Measurements from ENCODE around the gene ZNF19. TPM values are rescaled to one million over a fixed set of nuclear protein-coding genes. Genes with fewer than 3 reads are reported as not detected.
A peak's percentile ranks its signal among the peaks of the same experiment; 100 is the strongest.

The ZNF19 gene
- polyA plus RNA-seq, 10 donors, result 1.7 to 3.5 (median 2.5) TPM

- DNase-seq, result no peak
Measured at GRCh38 chr16:71442051-71442440, 47.1 kb downstream of the ZNF19 start, which contains the start of gene TLE7. TLE7 (minus strand) TSS chr16:71442054; CDS start chr16:71433324, 8,730 bp downstream.

DNA sequence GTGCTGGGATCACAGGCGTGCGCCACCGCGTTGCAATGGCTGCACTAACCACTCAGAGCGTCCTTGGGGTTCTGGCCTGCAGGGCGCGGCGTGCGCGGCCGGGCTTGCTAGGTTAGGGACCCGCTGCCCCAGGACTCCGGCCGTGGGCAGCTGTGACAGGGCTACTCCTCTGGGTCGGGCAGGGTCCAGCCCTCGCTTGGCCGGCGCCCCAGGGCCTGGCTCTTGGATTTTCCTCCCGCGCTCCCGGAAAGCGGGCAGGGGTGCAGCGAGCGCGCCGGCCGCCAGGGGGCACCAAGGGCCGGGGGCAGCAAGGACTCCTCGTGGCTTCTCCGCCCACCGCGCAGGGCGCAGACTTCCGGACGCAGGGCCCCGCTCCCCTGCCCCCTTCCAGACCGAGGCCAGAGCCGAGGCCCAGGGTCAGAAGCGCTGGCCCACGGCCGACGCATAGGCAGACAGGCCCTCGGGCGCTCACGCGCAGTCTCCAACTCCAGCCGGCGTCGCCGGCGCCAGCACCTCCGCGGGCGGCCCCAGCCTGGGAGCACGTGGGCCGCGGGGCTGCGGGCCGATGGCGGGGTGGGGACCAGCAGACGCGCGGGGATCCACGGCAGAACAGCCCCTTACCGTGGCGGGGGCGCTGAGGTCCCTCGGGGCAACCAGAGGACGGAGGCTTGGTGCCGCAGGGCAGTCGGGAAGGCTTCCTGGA lies 47.6 kb downstream of the ZNF19 start:
- DNase-seq, result no peak

GRCh38 chr16:71440669-71441347 lies 48.3 kb downstream of the ZNF19 start:
- DNase-seq, result no peak

GRCh38 chr16:71439523-71439922 lies 49.6 kb downstream of the ZNF19 start:
- no peak for DNase-seq

DNA sequence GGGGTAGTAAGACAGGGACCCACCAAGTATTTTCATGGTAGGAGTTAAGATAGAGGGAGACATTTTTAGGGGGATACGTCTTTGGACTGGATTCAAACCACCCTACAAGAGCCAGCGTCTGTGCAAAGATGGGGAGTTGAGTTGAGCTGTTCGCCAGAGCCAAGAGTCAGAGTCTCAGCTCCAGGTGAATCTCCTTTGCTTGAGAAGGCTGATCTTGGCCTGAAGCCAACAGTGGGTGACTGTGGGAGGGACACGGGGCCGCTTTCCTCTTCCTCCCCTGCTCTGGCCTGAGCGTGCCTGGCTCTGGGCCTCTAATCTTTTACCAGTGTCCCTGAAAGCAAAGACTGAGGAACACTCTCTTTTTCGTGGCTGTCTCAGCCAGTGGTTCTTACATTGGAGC lies 52.7 kb downstream of the ZNF19 start:
- DNase-seq, result no peak

- DNase-seq, result no peak
Measured at GRCh38 chr16:71432906-71433305, 56.2 kb downstream of the ZNF19 start.

DNA sequence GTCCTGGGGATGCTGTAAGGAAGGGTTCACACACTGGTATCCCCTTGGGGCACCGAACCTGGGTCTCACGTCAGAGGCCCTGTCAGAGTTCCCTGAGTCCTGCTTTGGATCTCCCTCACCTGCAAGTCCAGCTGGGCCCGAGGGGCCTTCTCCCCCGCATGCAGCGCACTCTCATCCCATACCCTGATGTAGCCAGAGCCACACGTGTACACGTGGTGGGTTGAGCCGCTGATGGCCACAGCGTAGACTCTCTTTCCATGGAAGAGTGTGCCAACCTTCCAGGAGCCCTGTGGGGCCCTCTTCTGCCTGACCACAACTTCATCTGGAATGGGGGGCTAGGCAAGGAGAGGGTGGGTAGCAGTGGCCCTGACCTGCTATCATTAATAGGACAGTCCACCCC lies 57.1 kb downstream of the ZNF19 start:
- no peak for DNase-seq

DNA sequence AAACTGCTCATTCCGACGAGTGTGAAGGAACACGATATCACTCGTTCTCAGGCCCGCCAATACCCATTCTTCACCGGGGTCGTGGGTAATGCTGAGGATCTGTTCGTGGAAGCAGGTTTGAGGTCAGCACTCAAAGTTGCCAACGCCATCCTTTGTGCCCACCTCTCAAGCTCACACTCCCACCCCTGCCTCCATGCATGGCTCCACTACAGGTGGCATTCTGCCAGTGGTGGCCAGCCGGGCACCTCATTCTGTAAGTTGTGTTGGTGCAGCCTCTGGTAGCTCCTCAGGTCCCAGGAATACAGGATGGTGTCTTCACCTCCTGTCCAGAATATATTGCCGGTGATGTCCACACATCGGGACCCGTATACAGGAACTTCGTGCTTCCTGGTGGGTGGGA lies 57.9 kb downstream of the ZNF19 start:
- no peak for DNase-seq

- DNase-seq, result no peak
Measured at GRCh38 chr16:71430744-71431143, 58.4 kb downstream of the ZNF19 start.

- DNase-seq, result no peak
Measured at GRCh38 chr16:71429581-71429980, 59.5 kb downstream of the ZNF19 start.

GRCh38 chr16:71428883-71429282 lies 60.2 kb downstream of the ZNF19 start:
- DNase-seq, result no peak

DNA sequence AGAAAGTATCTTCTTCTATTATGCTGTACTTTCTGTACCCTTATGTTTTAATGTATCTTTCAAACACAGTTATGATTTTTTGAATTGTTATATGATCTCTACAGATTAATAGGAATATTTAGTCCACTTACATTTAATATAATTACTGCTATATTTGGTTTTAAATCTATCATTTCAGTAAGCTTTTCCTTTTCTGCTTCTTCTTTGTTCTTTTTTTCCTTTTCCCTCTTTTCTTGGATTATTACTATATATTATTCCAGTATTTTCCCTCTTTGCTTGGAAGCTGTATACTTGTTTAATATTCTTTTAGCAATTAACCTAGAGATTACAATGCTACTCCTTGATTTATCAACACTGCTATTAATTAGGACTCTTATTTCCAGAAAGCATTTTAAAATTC lies 60.7 kb downstream of the ZNF19 start:
- DNase-seq, result no peak

GRCh38 chr16:71426880-71427615 lies 62.1 kb downstream of the ZNF19 start:
- DNase-seq, result no peak

DNA sequence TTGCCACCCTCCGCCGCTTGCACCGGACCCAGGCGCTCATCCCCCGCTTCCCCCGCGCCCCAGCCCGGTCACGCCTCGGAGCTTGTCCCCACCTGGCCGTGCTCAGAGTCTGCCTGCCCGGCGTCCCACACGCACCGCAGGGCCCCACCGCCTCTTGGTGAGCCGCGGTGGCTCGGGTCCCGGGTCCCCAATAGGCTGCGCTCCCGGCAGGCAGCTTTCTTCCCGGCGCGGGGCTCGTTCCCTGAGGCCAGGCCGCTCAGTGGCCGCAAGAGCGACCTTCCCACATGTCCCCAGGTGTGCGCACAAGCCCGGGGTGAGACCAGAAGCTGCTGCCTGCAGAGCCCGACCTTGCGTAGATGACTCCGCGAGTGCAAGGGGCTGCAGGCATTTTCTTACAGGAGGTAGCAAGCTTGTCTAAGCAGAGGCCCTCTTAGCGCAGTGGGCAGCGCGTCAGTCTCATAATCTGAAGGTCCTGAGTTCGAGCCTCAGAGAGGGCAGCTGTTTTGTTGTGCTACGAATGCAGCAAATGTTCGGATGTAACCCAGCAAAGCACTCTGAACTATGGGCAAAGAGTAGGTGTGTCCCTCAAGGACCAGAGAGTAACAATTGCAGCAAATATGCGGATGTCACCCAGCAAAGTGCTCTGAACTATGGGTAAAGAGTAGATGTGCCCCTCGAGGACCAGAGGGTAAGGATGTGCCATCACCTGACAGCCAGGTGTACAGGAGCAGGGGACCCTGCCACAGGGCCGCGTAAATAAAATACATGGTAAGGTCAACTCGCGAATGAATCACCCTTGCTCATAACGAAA lies 62.9 kb downstream of the ZNF19 start:
- peak in 1 of 3 donors; percentile 55 for DNase-seq

DNA sequence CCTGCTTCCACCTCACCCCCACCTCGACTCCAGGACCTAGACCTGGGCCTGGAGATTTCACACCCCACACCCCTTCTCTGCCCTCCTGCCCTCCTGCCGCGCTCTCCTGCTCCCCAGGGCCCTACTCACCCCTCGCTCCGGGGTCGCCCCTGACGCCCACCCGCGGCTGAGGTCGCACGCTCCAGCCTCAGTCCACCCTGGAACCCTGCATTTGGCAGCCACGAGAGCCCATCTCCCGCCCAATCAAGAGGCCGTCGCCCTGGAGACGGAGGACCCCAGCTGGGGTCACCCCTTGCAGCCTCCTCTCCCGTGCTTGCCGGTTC lies 63.4 kb downstream of the ZNF19 start:
- no peak for DNase-seq

DNA sequence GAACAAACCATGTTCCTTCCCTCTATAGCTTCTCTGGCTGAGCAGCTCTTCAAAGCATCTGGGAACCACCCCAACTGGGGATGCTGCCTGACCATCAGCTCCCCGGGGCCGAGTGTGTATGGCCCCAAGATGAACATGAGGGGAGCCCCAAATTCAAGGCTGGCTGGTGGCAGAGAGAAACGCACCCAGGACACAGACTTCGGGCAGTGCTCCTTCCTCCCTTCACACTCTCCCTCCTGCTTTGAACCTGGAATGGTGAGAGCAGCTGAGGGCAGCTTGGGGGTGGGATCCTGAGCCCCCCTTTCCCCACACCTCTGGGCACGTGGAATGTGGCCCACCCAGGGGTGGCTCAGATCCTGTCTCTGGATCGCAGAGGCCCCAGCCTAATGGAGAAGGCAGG lies 64.5 kb downstream of the ZNF19 start:
- DNase-seq, result no peak

DNA sequence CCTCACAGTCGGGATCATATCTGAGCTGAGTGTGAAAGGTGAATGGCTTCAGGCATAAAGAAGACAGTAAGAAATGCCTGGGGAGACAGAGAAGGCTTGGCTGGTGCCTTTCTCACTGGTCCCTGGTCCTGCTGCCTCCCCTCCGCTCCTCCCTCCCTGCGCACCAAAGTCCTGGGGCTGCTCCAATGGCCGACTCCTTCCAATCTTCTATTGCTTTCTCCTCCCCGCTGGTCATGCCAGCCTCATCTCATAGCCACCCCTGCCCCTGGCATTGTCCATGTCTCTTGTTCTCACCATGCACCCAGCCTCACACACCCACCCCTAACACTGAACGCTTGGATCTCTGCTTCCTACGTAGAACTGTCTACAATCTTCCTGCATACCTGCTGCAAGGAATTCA lies 65.3 kb downstream of the ZNF19 start:
- DNase-seq, result no peak

Other genes with a start within 250 kb of the ZNF19 start
- 10 to 100 TPM; 17.4 to 32.7 (median 23.5) TPM for gene CMTR2, start 199.9 kb downstream of the ZNF19 start, polyA plus RNA-seq (ENCODE audit: insufficient read length in 10 of 10)
- gene CALB2, start 130.6 kb downstream of the ZNF19 start, polyA plus RNA-seq (ENCODE audit: insufficient read length in 10 of 10), result 1 to 10 TPM in 6 of 10 donors, under 1 TPM in 4; 0.46 to 3.1 (median 1.1) TPM
- gene TLE7, start 47.3 kb downstream of the ZNF19 start, polyA plus RNA-seq (ENCODE audit: insufficient read length in 10 of 10), result not detected
- 10 to 100 TPM in 7 of 10 donors, 1 to 10 TPM in 3; 9.1 to 14.0 (median 10.6) TPM for gene ZNF23, start 27.1 kb downstream of the ZNF19 start, polyA plus RNA-seq (ENCODE audit: insufficient read length in 10 of 10)
- under 1 TPM in 2 of 10 donors, not detected in 8; 0.08 to 0.09 TPM for gene CHST4, start 37.1 kb upstream of the ZNF19 start, polyA plus RNA-seq (ENCODE audit: insufficient read length in 10 of 10)
- under 1 TPM in 1 of 10 donors, not detected in 9; 0.05 TPM for gene TAT, start 87.8 kb upstream of the ZNF19 start, polyA plus RNA-seq (ENCODE audit: insufficient read length in 10 of 10)
- 1 to 10 TPM in 2 of 10 donors, under 1 TPM in 7, not detected in 1; 0.24 to 1.6 (median 0.40) TPM for gene MARVELD3, start 136.9 kb upstream of the ZNF19 start, polyA plus RNA-seq (ENCODE audit: insufficient read length in 10 of 10)
- gene PHLPP2, start 235.4 kb upstream of the ZNF19 start, polyA plus RNA-seq (ENCODE audit: insufficient read length in 10 of 10), result 1 to 10 TPM; 4.9 to 7.8 (median 6.3) TPM